Smooth muscle cell (in vitro differentiated cells): ENCODE results near the gene ZNF618. TPM values are rescaled to one million over a fixed set of nuclear protein-coding genes. Genes with fewer than 3 reads are reported as not detected.

ENCODE experiments used
- DNase-seq: peaks from one replicate; lab custom pipeline; 2025; ENCODE audit not compliant: unreplicated experiment; lab: John Stamatoyannopoulos, UW
- H2AFZ ChIP-seq: fragments of 200-600 bp; sonication (generic); 2 replicates; pipeline ENCODE4 v1.6.0; 2016; ENCODE audit warnings: antibody characterized with exemption, low read depth, mild to moderate bottlenecking
- H3F3A ChIP-seq: fragments of 200-600 bp; sonication (generic); 2 replicates; pipeline ENCODE4 v1.6.0; 2017; ENCODE audit warnings: antibody characterized with exemption, low read depth
- H3K27ac ChIP-seq: fragments of 200-600 bp; sonication (generic); 2 replicates; pipeline ENCODE4 v1.5.1; 2016; ENCODE audit warnings: low read depth, mild to moderate bottlenecking
- H3K27me3 ChIP-seq: fragments of 200-600 bp; sonication (generic); 2 replicates; pipeline ENCODE4 v1.6.1; 2016; ENCODE audit warnings: low read depth, mild to moderate bottlenecking
- H3K36me3 ChIP-seq: fragments of 200-600 bp; sonication (generic); 2 replicates; pipeline ENCODE4 v1.5.1; 2016; ENCODE audit warnings: low read depth
- H3K4me1 ChIP-seq: fragments of 200-600 bp; sonication (generic); 2 replicates; pipeline ENCODE4 v1.5.1; 2016; ENCODE audit warnings: low read depth
- H3K4me2 ChIP-seq: fragments of 200-600 bp; sonication (generic); 2 replicates; pipeline ENCODE4 v1.6.0; 2016; ENCODE audit warnings: mild to moderate bottlenecking
- H3K4me3 ChIP-seq: fragments of 200-600 bp; sonication (generic); 2 replicates; pipeline ENCODE4 v1.5.1; 2016; ENCODE audit warnings: mild to moderate bottlenecking
- H3K79me2 ChIP-seq: fragments of 200-600 bp; sonication (generic); 2 replicates; pipeline ENCODE4 v1.6.0; 2016; ENCODE audit warnings: low read depth, mild to moderate bottlenecking
- H3K9ac ChIP-seq: fragments of 200-600 bp; sonication (generic); 2 replicates; pipeline ENCODE4 v1.6.0; 2016; ENCODE audit warnings: low read depth
- H3K9me3 ChIP-seq: fragments of 200-600 bp; sonication (generic); replicated peaks from 2 replicates; pipeline ENCODE4 v1.5.1; 2016; ENCODE audit warnings: low read depth
- H4K20me1 ChIP-seq: fragments of 200-600 bp; sonication (generic); 2 replicates; pipeline ENCODE4 v1.6.0; 2016; ENCODE audit warnings: low read depth
- WGBS: methylation state at CpG from one replicate; pipeline ENCODE4 v1.1.7; 2016; ENCODE audit warnings: low lambda C conversion rate; 5-methylcytosine and 5-hydroxymethylcytosine counted together
- polyA plus RNA-seq: library from polyadenylated mRNA; unstranded; fragments of >200 nt; fragmentation: Nextera tagmentation; extraction: Ambion mirVana; gene quantifications from 2 replicates; pipeline ENCODE4 v1.2.1, GENCODE V29; 2016
- total RNA-seq: library from RNA; depleted of rRNA; stranded (reverse); fragments of >200 nt; gene quantifications from 2 replicates; pipeline ENCODE4 v1.2.3, GENCODE V29; 2014
- TF ChIP-seq, protein P1 (sequence below): fragments of 200-600 bp; sonication (generic); IDR thresholded peaks from 2 replicates; pipeline ENCODE4 v1.5.1; 2017; ENCODE audit warnings: borderline replicate concordance, mild to moderate bottlenecking, antibody characterized with exemption; ENCODE audit not compliant: insufficient read depth, poor library complexity, severe bottlenecking

The ZNF618 gene
- total and polyA plus RNA-seq, 2 experiments from 2014 or later = 9.9 to 19.5 TPM

DNA sequence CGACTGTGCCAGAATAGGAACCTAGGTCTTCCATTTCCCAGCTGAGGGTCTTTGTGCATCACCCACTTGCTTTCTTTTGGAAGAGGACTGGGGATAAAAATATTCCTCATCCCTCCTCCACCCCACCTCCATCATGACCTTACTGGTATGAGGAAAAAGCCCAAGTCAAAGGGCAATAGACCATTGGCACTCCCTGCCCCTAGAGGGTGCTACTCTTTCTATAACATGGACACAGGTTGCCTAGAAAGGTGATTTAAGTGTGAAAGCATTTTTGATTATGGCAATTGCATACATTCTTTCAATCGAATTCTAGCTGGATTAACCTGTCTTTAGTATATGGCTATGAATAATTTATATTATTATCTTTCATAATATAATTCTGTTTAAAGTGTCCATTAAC lies 22.8 kb upstream of the ZNF618 start:
- Histone ChIP-seq H4K20me1 (no peaks in the 10 kb centered on the region), H3K9me3 (no peaks in the 10 kb centered on the region), H3K36me3 (no peaks in the 10 kb centered on the region), H3K4me1 (no peaks in the 10 kb centered on the region), H3K9ac (no peak overlapping the region), H3K79me2 (no peaks in the 10 kb centered on the region), H3K27ac (no peak overlapping the region), H3K27me3 (no peaks in the 10 kb centered on the region), H3K4me2 (no peak overlapping the region), H3F3A (no peaks in the 10 kb centered on the region), H2AFZ (no peak overlapping the region), H3K4me3 (no peak overlapping the region)
- DNase-seq = no peak
- 55% methylated on average over 2 of the region's 2 CpGs for WGBS
- TF ChIP-seq, protein P1, sequence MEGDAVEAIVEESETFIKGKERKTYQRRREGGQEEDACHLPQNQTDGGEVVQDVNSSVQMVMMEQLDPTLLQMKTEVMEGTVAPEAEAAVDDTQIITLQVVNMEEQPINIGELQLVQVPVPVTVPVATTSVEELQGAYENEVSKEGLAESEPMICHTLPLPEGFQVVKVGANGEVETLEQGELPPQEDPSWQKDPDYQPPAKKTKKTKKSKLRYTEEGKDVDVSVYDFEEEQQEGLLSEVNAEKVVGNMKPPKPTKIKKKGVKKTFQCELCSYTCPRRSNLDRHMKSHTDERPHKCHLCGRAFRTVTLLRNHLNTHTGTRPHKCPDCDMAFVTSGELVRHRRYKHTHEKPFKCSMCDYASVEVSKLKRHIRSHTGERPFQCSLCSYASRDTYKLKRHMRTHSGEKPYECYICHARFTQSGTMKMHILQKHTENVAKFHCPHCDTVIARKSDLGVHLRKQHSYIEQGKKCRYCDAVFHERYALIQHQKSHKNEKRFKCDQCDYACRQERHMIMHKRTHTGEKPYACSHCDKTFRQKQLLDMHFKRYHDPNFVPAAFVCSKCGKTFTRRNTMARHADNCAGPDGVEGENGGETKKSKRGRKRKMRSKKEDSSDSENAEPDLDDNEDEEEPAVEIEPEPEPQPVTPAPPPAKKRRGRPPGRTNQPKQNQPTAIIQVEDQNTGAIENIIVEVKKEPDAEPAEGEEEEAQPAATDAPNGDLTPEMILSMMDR = peak; percentile 15

GRCh38 chr9:113854310-113854709 lies 21.8 kb upstream of the ZNF618 start:
- DNase-seq = no peak
- Histone ChIP-seq H3K79me2 (no peaks in the 10 kb centered on the region), H3K27ac (no peak overlapping the region), H4K20me1 (no peaks in the 10 kb centered on the region), H3K27me3 (no peaks in the 10 kb centered on the region), H3K36me3 (no peaks in the 10 kb centered on the region), H3K4me1 (no peaks in the 10 kb centered on the region), H3F3A (no peaks in the 10 kb centered on the region), H3K4me3 (no peak overlapping the region), H2AFZ (no peak overlapping the region), H3K4me2 (no peak overlapping the region), H3K9ac (no peak overlapping the region), H3K9me3 (no peaks in the 10 kb centered on the region)
- 79% methylated on average over 2 of the region's 2 CpGs for WGBS
- TF ChIP-seq, protein P1 = no peak

DNA sequence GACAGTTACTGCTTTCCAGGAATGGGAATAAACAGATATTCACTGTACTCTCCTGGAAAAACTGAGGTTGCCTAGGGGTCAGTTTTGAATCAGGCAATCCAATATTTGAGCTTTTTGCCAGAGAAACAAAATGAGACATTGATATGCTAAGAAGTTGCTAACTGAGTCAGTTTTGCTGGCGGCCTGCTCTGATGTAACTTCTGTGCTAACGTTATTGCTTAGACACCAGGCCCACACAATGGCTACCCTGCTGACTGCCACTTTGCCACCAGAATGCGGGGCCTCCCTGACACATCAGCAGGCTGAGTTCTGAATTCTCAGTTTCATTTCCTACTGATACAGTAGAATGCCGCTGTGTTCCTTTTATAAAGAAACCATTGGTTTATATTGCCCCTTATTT lies 18.2 kb upstream of the ZNF618 start:
- TF ChIP-seq, protein P1 = no peak
- no peak overlapping the region for H3K4me2 ChIP-seq
- no peaks in the 10 kb centered on the region for H3K79me2 ChIP-seq
- no peaks in the 10 kb centered on the region for H3K36me3 ChIP-seq
- no peaks in the 10 kb centered on the region for H3F3A ChIP-seq
- H3K4me3 ChIP-seq = no peak overlapping the region
- 49% methylated on average over 4 of the region's 4 CpGs for WGBS
- H3K4me1 ChIP-seq = no peaks in the 10 kb centered on the region
- no peaks in the 10 kb centered on the region for H3K9me3 ChIP-seq
- H4K20me1 ChIP-seq = no peaks in the 10 kb centered on the region
- DNase-seq = no peak
- H2AFZ ChIP-seq = peak overlapping the region; percentile 55
- no peak overlapping the region for H3K9ac ChIP-seq
- peaks cover 9% of the 10 kb centered on the region for H3K27me3 ChIP-seq
- H3K27ac ChIP-seq = no peak overlapping the region

- Histone ChIP-seq H4K20me1 (no peaks in the 10 kb centered on the region), H3K4me1 (no peaks in the 10 kb centered on the region), H3K9me3 (no peaks in the 10 kb centered on the region), H3K4me3 (no peak overlapping the region), H3K27me3 (peaks cover 9% of the 10 kb centered on the region), H3K9ac (no peak overlapping the region), H3K27ac (no peak overlapping the region), H3K4me2 (no peak overlapping the region), H2AFZ (peak overlapping the region; percentile 55), H3F3A (no peaks in the 10 kb centered on the region), H3K36me3 (no peaks in the 10 kb centered on the region), H3K79me2 (no peaks in the 10 kb centered on the region)
- TF ChIP-seq, protein P1 = no peak
- no peak for DNase-seq
- 82% methylated on average over 1 of the region's 1 CpG for whole genome bisulfite sequencing
Observed at GRCh38 chr9:113858282-113858681, 17.8 kb upstream of the ZNF618 start.
